Measurements from ENCODE around the gene PPP2R5A. TPM values are rescaled to one million over a fixed set of nuclear protein-coding genes. Genes with fewer than 3 reads are reported as not detected.

Gene PPP2R5A
- polyA plus RNA-seq, 3 donors, result 28.1 to 38.4 (median 31.1) TPM

GRCh38 chr1:212256369-212256768, 28.8 kb upstream of the PPP2R5A start:
- Mint-ChIP-seq H3K27me3 (ENCODE audit: low read depth in 3 of 3) (peaks cover 0 to 3% (median 0%) of the 10 kb centered on the region in 3 donors), H3K4me1 (peaks cover 83% of the 10 kb centered on the region), H3K4me3 (peak overlapping the region; percentile 18 to 87), H3K9me3 (peaks cover 0 to 6% (median 0%) of the 10 kb centered on the region in 7 donors), H3K36me3 (peaks cover 4 to 10% of the 10 kb centered on the region in 2 donors), H3K27ac (peak overlapping the region; percentile 89 to 99 (median 97))
- Histone ChIP-seq H2AFZ (ENCODE audit: insufficient read depth, low read depth, low read length, poor library complexity, severe bottlenecking) (peak overlapping the region; percentile 76), H3K79me2 (ENCODE audit: insufficient read depth, low read length) (no peaks in the 10 kb centered on the region), H3K4me2 (replicated peaks; ENCODE audit: extremely low read depth, low read length, poor library complexity, severe bottlenecking) (peak overlapping the region; percentile 71), H3K27me3 (ENCODE audit: control insufficient read depth in 2 of 2, insufficient read depth in 2 of 2, low read length in 2 of 2) (no peaks in the 10 kb centered on the region), H3K36me3 (replicated peaks in 1 of 2; ENCODE audit: control insufficient read depth in 1 of 2, insufficient read depth in 2 of 2, low read length in 2 of 2) (no peaks in the 10 kb centered on the region), H3K9me3 (replicated peaks in 1 of 2; ENCODE audit: control insufficient read depth in 1 of 2, insufficient read depth in 1 of 2, low read length in 2 of 2) (no peaks in the 10 kb centered on the region), H3K4me3 (replicated peaks in 1 of 3; ENCODE audit: low read depth in 2 of 3, low read length in 3 of 3) (peak overlapping the region in 2 of 3 experiments; percentile 45 to 62), H3K9ac (ENCODE audit: insufficient read depth, low read length, poor library complexity, severe bottlenecking) (peak overlapping the region; percentile 48), H3K27ac (ENCODE audit: low read depth in 1 of 2, low read length in 2 of 2) (peak overlapping the region; percentile 88 to 93), H4K20me1 (ENCODE audit: insufficient read depth, low read length) (no peaks in the 10 kb centered on the region), H3K4me1 (ENCODE audit: control insufficient read depth in 1 of 2, insufficient read depth in 2 of 2, low read length in 2 of 2) (peaks cover 67 to 84% of the 10 kb centered on the region in 2 donors)
- DNase-seq, result peak; percentile 53 to 73 (median 69)
- intact Hi-C loops (cut with micrococcal nuclease), result no loop called here
- WGBS (ENCODE audit: insufficient coverage), result no CpG with 5 or more reads among the region's 1 CpG
- no peak for TF ChIP-seq CTCF (IDR thresholded peaks at IDR 0.05)

- H4K20me1 ChIP-seq (ENCODE audit: insufficient read depth, low read length), result no peaks in the 10 kb centered on the region
- peak overlapping the region; percentile 88 to 93 for H3K27ac ChIP-seq (ENCODE audit: low read depth in 1 of 2, low read length in 2 of 2)
- H3K79me2 ChIP-seq (ENCODE audit: insufficient read depth, low read length), result no peaks in the 10 kb centered on the region
- peaks cover 70 to 83% of the 10 kb centered on the region in 2 donors for H3K4me1 ChIP-seq (ENCODE audit: control insufficient read depth in 1 of 2, insufficient read depth in 2 of 2, low read length in 2 of 2)
- Mint-ChIP-seq H3K4me3 (no peak overlapping the region), H3K27me3 (ENCODE audit: low read depth in 3 of 3) (peaks cover 0 to 2% (median 0%) of the 10 kb centered on the region in 3 donors), H3K36me3 (peaks cover 4 to 10% of the 10 kb centered on the region in 2 donors), H3K9me3 (peaks cover 0 to 6% (median 0%) of the 10 kb centered on the region in 7 donors), H3K4me1 (peaks cover 85% of the 10 kb centered on the region), H3K27ac (peak overlapping the region; percentile 89 to 99 (median 97))
- H3K9me3 ChIP-seq (replicated peaks in 1 of 2; ENCODE audit: control insufficient read depth in 1 of 2, insufficient read depth in 1 of 2, low read length in 2 of 2), result no peaks in the 10 kb centered on the region
- no peaks in the 10 kb centered on the region for H3K27me3 ChIP-seq (ENCODE audit: control insufficient read depth in 2 of 2, insufficient read depth in 2 of 2, low read length in 2 of 2)
- no peak overlapping the region for H3K9ac ChIP-seq (ENCODE audit: insufficient read depth, low read length, poor library complexity, severe bottlenecking)
- no peaks in the 10 kb centered on the region for H3K36me3 ChIP-seq (replicated peaks in 1 of 2; ENCODE audit: control insufficient read depth in 1 of 2, insufficient read depth in 2 of 2, low read length in 2 of 2)
- DNase-seq, result no peak
- peak overlapping the region; percentile 71 for H3K4me2 ChIP-seq (replicated peaks; ENCODE audit: extremely low read depth, low read length, poor library complexity, severe bottlenecking)
- no peak for TF ChIP-seq CTCF (IDR thresholded peaks at IDR 0.05)
- H3K4me3 ChIP-seq (replicated peaks in 1 of 3; ENCODE audit: low read depth in 2 of 3, low read length in 3 of 3), result peak overlapping the region in 1 of 3 experiments; percentile 62
- intact Hi-C loops (cut with micrococcal nuclease), result no loop called here
- peak overlapping the region; percentile 76 for H2AFZ ChIP-seq (ENCODE audit: insufficient read depth, low read depth, low read length, poor library complexity, severe bottlenecking)
- no CpG with 5 or more reads among the region's 4 CpGs for WGBS (ENCODE audit: insufficient coverage)
Observed at GRCh38 chr1:212257157-212257556, 28.1 kb upstream of the PPP2R5A start.
